WTC11 (cell line): ENCODE measurements around the gene OR56A5. TPM values are rescaled to one million over a fixed set of nuclear protein-coding genes. Genes with fewer than 3 reads are reported as not detected.
"Not testable (repeated sequence)": the region's sequence is repeated elsewhere in the genome, so short reads cannot be mapped to it uniquely, and the experiment has no call there.

Experiments used
- ATAC-seq: fragments of 200-7000 bp; cut with Tn5 transposase; 2 replicates; pipeline ENCODE4 v1.10.0; 2021; ENCODE audit warnings: mild to moderate bottlenecking, moderate library complexity
- CTCF ChIA-PET: fragments of 300-600 bp; sonication (Branson Sonifier 250); formaldehyde crosslinking; loops from one replicate; lab custom pipeline; 2021; ENCODE audit warnings: antibody characterized with exemption; lab: Charles Lee
- POLR2A ChIA-PET: fragments of 350-600 bp; sonication (Branson Sonifier 250); formaldehyde crosslinking; loops from one replicate; lab custom pipeline; 2021; ENCODE audit warnings: antibody characterized with exemption; lab: Charles Lee
- DNase-seq: peaks from one replicate; pipeline ENCODE4 v3.0.0; 2021; ENCODE audit warnings: low spot score
- H3K27ac Mint-ChIP-seq: 2 replicates; pipeline ENCODE4 v1.8.0; 2021; ENCODE audit warnings: mixed read lengths
- H3K27me3 Mint-ChIP-seq: 2 replicates; pipeline ENCODE4 v1.8.0; 2021; ENCODE audit warnings: low read depth, mild to moderate bottlenecking, moderate library complexity, mixed read lengths
- H3K36me3 Mint-ChIP-seq: 2 replicates; pipeline ENCODE4 v1.8.0; 2021; ENCODE audit warnings: mixed read lengths
- H3K4me1 Mint-ChIP-seq: 2 replicates; pipeline ENCODE4 v1.8.0; 2022; ENCODE audit warnings: mixed read lengths
- H3K4me3 Mint-ChIP-seq: 2 replicates; pipeline ENCODE4 v1.8.0; 2021; ENCODE audit warnings: mild to moderate bottlenecking, moderate library complexity, mixed read lengths
- H3K9me3 Mint-ChIP-seq: 2 replicates; pipeline ENCODE4 v1.8.0; 2021; ENCODE audit warnings: mixed read lengths
- CBFB ChIP-seq: sonication (generic); formaldehyde crosslinking; IDR thresholded peaks from 2 replicates; pipeline ENCODE4 v1.8.1; 2022; ENCODE audit warnings: mild to moderate bottlenecking, low read depth, missing genetic modification reagents
- ELF4 ChIP-seq: sonication (generic); formaldehyde crosslinking; IDR thresholded peaks from 2 replicates; pipeline ENCODE4 v1.8.1; 2022; ENCODE audit warnings: low read depth, mild to moderate bottlenecking, moderate library complexity, missing genetic modification reagents
- FOXK1 ChIP-seq: sonication (generic); formaldehyde crosslinking; IDR thresholded peaks from 2 replicates; pipeline ENCODE4 v1.8.0; 2022; ENCODE audit warnings: mild to moderate bottlenecking, moderate library complexity, missing genetic modification reagents
- GABPB1 ChIP-seq: sonication (generic); formaldehyde crosslinking; IDR thresholded peaks from 2 replicates; pipeline ENCODE4 v1.8.1; 2023; ENCODE audit warnings: mild to moderate bottlenecking, missing genetic modification reagents
- GRHL2 ChIP-seq: fragments of 250-450 bp; sonication (Bioruptor Pico); IDR thresholded peaks from 2 replicates; pipeline ENCODE4 v1.8.0; 2022; ENCODE audit warnings: mild to moderate bottlenecking, moderate library complexity; ENCODE audit not compliant: insufficient replicate concordance, severe bottlenecking
- GTF2I ChIP-seq: fragments of 250-450 bp; sonication (Bioruptor Pico); conservative IDR thresholded peaks from 2 replicates; pipeline ENCODE4 v1.4.0; 2021; ENCODE audit warnings: mild to moderate bottlenecking
- MYBL2 ChIP-seq: sonication (generic); formaldehyde crosslinking; IDR thresholded peaks from 2 replicates; pipeline ENCODE4 v1.8.1; 2023; ENCODE audit warnings: mild to moderate bottlenecking, moderate library complexity, missing genetic modification reagents
- total RNA-seq: library from RNA; stranded (reverse); gene quantifications from 3 replicates; pipeline ENCODE4 v1.2.3, GENCODE V29; 2021
- TF ChIP-seq, protein P1 (sequence below): sonication (generic); formaldehyde crosslinking; conservative IDR thresholded peaks from 2 replicates; pipeline ENCODE4 v1.8.1; 2023; ENCODE audit warnings: mild to moderate bottlenecking, low read depth, missing genetic modification reagents, moderate library complexity
- TF ChIP-seq, protein P2 (sequence below): sonication (generic); formaldehyde crosslinking; IDR thresholded peaks from 2 replicates; pipeline ENCODE4 v1.8.1; 2022; ENCODE audit warnings: low read depth, mild to moderate bottlenecking, moderate library complexity, missing genetic modification reagents, borderline replicate concordance
- TF ChIP-seq, protein P3 (sequence below): sonication (generic); formaldehyde crosslinking; IDR thresholded peaks from 2 replicates; pipeline ENCODE4 v1.8.0; 2023; ENCODE audit warnings: mild to moderate bottlenecking, missing genetic modification reagents
- TF ChIP-seq, protein P4 (sequence below): fragments of 250-450 bp; sonication (Bioruptor Pico); IDR thresholded peaks from 2 replicates; pipeline ENCODE4 v1.9.0; 2021; ENCODE audit warnings: mild to moderate bottlenecking
- TF ChIP-seq, protein P5 (sequence below): sonication (generic); formaldehyde crosslinking; IDR thresholded peaks from 2 replicates; pipeline ENCODE4 v1.8.1; 2023; ENCODE audit warnings: mild to moderate bottlenecking, moderate library complexity, missing genetic modification reagents

Gene OR56A5
- total RNA-seq, 1 experiment from 2014 or later, result not detected

DNA sequence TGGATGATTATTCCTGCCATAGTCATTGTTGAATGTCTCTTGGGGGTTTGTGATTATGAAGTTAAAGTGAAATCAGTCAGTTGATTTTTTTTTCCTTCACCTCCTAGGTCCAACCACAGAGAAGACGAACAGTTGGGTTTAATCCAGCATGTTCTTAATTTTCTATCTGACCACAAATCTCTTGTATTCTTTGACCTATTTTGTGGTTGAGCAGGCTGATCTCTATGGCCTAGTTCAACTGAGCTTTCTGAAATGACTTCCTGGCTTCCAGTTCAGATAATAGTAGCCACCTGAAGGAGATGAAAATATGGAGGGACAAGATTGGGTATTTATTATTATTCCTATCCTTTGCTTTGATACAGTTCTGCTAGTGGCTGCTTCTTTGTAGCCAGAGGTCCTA, 5.2 kb upstream of the OR56A5 start (continued):
- TF ChIP-seq, protein P1, sequence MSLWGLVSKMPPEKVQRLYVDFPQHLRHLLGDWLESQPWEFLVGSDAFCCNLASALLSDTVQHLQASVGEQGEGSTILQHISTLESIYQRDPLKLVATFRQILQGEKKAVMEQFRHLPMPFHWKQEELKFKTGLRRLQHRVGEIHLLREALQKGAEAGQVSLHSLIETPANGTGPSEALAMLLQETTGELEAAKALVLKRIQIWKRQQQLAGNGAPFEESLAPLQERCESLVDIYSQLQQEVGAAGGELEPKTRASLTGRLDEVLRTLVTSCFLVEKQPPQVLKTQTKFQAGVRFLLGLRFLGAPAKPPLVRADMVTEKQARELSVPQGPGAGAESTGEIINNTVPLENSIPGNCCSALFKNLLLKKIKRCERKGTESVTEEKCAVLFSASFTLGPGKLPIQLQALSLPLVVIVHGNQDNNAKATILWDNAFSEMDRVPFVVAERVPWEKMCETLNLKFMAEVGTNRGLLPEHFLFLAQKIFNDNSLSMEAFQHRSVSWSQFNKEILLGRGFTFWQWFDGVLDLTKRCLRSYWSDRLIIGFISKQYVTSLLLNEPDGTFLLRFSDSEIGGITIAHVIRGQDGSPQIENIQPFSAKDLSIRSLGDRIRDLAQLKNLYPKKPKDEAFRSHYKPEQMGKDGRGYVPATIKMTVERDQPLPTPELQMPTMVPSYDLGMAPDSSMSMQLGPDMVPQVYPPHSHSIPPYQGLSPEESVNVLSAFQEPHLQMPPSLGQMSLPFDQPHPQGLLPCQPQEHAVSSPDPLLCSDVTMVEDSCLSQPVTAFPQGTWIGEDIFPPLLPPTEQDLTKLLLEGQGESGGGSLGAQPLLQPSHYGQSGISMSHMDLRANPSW, result no peak
- TF ChIP-seq, protein P2, sequence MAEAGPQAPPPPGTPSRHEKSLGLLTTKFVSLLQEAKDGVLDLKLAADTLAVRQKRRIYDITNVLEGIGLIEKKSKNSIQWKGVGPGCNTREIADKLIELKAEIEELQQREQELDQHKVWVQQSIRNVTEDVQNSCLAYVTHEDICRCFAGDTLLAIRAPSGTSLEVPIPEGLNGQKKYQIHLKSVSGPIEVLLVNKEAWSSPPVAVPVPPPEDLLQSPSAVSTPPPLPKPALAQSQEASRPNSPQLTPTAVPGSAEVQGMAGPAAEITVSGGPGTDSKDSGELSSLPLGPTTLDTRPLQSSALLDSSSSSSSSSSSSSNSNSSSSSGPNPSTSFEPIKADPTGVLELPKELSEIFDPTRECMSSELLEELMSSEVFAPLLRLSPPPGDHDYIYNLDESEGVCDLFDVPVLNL (CRISPR knock-in tag), result no peak
- no peak for TF ChIP-seq MYBL2 (CRISPR knock-in tag)
- no peak for TF ChIP-seq FOXK1 (CRISPR knock-in tag)
- TF ChIP-seq, protein P3, sequence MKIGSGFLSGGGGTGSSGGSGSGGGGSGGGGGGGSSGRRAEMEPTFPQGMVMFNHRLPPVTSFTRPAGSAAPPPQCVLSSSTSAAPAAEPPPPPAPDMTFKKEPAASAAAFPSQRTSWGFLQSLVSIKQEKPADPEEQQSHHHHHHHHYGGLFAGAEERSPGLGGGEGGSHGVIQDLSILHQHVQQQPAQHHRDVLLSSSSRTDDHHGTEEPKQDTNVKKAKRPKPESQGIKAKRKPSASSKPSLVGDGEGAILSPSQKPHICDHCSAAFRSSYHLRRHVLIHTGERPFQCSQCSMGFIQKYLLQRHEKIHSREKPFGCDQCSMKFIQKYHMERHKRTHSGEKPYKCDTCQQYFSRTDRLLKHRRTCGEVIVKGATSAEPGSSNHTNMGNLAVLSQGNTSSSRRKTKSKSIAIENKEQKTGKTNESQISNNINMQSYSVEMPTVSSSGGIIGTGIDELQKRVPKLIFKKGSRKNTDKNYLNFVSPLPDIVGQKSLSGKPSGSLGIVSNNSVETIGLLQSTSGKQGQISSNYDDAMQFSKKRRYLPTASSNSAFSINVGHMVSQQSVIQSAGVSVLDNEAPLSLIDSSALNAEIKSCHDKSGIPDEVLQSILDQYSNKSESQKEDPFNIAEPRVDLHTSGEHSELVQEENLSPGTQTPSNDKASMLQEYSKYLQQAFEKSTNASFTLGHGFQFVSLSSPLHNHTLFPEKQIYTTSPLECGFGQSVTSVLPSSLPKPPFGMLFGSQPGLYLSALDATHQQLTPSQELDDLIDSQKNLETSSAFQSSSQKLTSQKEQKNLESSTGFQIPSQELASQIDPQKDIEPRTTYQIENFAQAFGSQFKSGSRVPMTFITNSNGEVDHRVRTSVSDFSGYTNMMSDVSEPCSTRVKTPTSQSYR (CRISPR knock-in tag), result no peak
- TF ChIP-seq GRHL2 (CRISPR knock-in tag), result no peak
- TF ChIP-seq, protein P4, sequence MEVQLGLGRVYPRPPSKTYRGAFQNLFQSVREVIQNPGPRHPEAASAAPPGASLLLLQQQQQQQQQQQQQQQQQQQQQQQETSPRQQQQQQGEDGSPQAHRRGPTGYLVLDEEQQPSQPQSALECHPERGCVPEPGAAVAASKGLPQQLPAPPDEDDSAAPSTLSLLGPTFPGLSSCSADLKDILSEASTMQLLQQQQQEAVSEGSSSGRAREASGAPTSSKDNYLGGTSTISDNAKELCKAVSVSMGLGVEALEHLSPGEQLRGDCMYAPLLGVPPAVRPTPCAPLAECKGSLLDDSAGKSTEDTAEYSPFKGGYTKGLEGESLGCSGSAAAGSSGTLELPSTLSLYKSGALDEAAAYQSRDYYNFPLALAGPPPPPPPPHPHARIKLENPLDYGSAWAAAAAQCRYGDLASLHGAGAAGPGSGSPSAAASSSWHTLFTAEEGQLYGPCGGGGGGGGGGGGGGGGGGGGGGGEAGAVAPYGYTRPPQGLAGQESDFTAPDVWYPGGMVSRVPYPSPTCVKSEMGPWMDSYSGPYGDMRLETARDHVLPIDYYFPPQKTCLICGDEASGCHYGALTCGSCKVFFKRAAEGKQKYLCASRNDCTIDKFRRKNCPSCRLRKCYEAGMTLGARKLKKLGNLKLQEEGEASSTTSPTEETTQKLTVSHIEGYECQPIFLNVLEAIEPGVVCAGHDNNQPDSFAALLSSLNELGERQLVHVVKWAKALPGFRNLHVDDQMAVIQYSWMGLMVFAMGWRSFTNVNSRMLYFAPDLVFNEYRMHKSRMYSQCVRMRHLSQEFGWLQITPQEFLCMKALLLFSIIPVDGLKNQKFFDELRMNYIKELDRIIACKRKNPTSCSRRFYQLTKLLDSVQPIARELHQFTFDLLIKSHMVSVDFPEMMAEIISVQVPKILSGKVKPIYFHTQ, result no peak

DNA sequence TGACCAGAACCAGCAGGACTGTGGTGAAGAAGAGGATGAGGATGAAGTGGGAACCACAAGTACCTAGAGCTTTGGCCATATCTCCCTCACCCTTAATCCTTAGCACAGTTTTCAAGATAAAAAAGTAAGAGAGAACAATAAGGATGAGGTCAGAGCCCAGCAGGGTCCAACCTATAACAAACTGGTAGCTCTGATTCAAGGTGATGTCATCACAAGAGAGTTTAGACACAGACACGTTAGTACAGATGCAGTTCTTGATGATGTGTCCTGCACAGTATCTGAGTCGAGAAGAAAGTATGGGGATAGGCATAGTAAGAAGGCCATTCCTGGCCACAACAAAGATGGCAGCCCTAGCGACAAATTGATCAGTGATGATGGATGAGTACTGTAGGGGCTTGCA, 586 bp downstream of the OR56A5 start:
- DNase-seq (no peak), ATAC-seq (no peak)
- no peak for TF ChIP-seq CBFB (CRISPR knock-in tag)
- TF ChIP-seq GTF2I (CRISPR knock-in tag), result no peak
- TF ChIP-seq ELF4 (CRISPR knock-in tag), result no peak
- no peak for TF ChIP-seq GABPB1 (CRISPR knock-in tag)
- Mint-ChIP-seq H3K36me3 (peaks cover 21% of the 10 kb centered on the region), H3K4me1 (no peaks in the 10 kb centered on the region), H3K27ac (no peak overlapping the region), H3K4me3 (no peak overlapping the region), H3K27me3 (peaks cover 11% of the 10 kb centered on the region), H3K9me3 (peaks cover 47% of the 10 kb centered on the region)
- ChIA-PET POLR2A (no interaction called here), CTCF (no interaction called here)

DNA sequence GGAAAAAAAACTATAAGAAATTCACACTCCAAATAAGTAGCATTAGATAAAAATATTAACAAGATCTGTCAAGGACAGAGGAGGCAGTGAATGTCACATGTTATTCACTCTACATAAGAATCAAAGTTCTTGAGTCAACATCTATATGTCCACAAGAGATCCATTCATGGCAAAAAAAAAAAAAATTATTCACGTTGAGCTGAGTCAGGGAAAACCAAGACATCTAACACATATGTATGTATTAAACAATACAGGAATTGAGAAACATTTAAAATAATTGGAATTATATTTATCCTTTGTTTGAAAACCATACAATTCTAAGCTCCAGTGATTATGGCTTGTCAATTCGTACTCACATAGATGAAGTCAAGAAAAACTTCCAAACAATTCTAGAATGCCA, 1.3 kb downstream of the OR56A5 start:
- CTCF ChIA-PET, result no interaction called here
- H3K9me3 Mint-ChIP-seq, result peaks cover 53% of the 10 kb centered on the region
- ATAC-seq, result no peak
- TF ChIP-seq, protein P5, sequence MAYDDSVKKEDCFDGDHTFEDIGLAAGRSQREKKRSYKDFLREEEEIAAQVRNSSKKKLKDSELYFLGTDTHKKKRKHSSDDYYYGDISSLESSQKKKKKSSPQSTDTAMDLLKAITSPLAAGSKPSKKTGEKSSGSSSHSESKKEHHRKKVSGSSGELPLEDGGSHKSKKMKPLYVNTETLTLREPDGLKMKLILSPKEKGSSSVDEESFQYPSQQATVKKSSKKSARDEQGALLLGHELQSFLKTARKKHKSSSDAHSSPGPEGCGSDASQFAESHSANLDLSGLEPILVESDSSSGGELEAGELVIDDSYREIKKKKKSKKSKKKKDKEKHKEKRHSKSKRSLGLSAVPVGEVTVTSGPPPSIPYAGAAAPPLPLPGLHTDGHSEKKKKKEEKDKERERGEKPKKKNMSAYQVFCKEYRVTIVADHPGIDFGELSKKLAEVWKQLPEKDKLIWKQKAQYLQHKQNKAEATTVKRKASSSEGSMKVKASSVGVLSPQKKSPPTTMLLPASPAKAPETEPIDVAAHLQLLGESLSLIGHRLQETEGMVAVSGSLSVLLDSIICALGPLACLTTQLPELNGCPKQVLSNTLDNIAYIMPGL (CRISPR knock-in tag), result no peak
- no peak overlapping the region for H3K4me3 Mint-ChIP-seq
- no peak overlapping the region for H3K27ac Mint-ChIP-seq
- peaks cover 25% of the 10 kb centered on the region for H3K36me3 Mint-ChIP-seq
- POLR2A ChIA-PET, result no interaction called here
- DNase-seq, result no peak
- H3K27me3 Mint-ChIP-seq, result peaks cover 6% of the 10 kb centered on the region
- no peaks in the 10 kb centered on the region for H3K4me1 Mint-ChIP-seq

DNA sequence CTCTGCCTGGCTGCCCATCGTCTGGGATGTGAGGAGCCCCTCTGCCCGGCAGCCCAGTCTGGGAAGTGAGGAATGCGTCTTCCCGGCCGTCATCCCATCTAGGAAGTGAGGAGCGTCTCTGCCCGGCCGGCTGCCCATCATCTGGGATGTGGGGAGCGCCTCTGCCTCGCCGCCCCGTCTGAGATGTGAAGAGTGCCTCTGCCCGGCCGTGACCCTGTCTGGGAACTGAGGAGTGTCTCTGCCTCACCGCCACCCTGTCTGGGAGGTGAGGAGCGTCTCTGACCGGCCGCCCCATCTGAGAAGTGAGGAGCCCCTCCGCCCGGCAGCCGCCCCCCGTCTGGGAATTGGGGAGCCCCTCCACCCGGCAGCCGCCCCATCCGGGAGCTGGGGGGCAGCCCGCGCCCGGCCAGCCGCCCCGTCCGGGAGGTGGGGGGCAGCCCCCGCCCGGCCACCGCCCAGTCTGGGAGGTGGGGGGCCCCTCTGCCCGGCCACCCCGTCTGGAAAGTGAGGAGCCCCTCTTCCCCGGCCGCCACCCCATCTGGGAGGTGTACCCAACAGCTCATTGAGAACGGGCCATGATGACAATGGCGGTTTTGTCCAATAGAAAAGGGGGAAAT, 7.5 kb downstream of the OR56A5 start:
- POLR2A ChIA-PET, H3K4me3 Mint-ChIP-seq, ATAC-seq, H3K27me3 Mint-ChIP-seq, H3K27ac Mint-ChIP-seq, CTCF ChIA-PET, DNase-seq, H3K4me1 Mint-ChIP-seq: not testable (repeated sequence)
- H3K9me3 Mint-ChIP-seq, result peaks cover 59% of the 10 kb centered on the region
- H3K36me3 Mint-ChIP-seq, result peaks cover 45% of the 10 kb centered on the region
